Omental fat pad (tissue), 4 donors: ENCODE measurements around the gene ENTPD3. TPM values are rescaled to one million over a fixed set of nuclear protein-coding genes. Genes with fewer than 3 reads are reported as not detected.

Experiments used
- ATAC-seq: fragments of 150-250 bp; one replicate; pipeline ENCODE4 v1.9.1; 2016; ENCODE audit warnings: mild to moderate bottlenecking, moderate library complexity; ENCODE audit not compliant: low FRiP score
- DNase-seq: peaks from one replicate; pipeline ENCODE4 v3.0.0-alpha.2; 2019; ENCODE audit warnings: low spot score
- CTCF ChIP-seq, 3 donors: fragments of 450-650 bp; IDR thresholded peaks; one replicate each; pipeline ENCODE4 v1.5.1; 2016 to 2017; ENCODE audit warnings: antibody characterized with exemption in 3 of 3, mild to moderate bottlenecking in 3 of 3, moderate library complexity in 2 of 3
- total RNA-seq, 4 donors: library from RNA; depleted of rRNA; stranded (reverse); fragments of >200 nt; gene quantifications; one replicate each; pipeline ENCODE4 v1.1.0, GENCODE V29; 2016

ENTPD3 gene
- total RNA-seq, 4 donors from 2014 or later: 0.84 to 6.0 (median 1.6) TPM

GRCh38 chr3:40452057-40452456, 65.1 kb downstream of the ENTPD3 start:
- ATAC-seq (no peak), DNase-seq (no peak)
- TF ChIP-seq CTCF (IDR thresholded peaks at IDR 0.05): no peak

GRCh38 chr3:40452562-40452875, 65.5 kb downstream of the ENTPD3 start:
- ATAC-seq (no peak), DNase-seq (no peak)
- no peak for TF ChIP-seq CTCF (IDR thresholded peaks at IDR 0.05)

- DNase-seq: peak; percentile 84
- TF ChIP-seq CTCF (IDR thresholded peaks at IDR 0.05): no peak
- peak; percentile 99 for ATAC-seq
Observed at GRCh38 chr3:40452876-40453730, 66.1 kb downstream of the ENTPD3 start.

- TF ChIP-seq CTCF (IDR thresholded peaks at IDR 0.05): no peak
- ATAC-seq: no peak
- no peak for DNase-seq
Observed at GRCh38 chr3:40453933-40454332, 66.9 kb downstream of the ENTPD3 start.

- DNase-seq: no peak
- TF ChIP-seq CTCF (IDR thresholded peaks at IDR 0.05): no peak
- ATAC-seq: no peak
Observed at GRCh38 chr3:40455328-40455727, 68.3 kb downstream of the ENTPD3 start.

GRCh38 chr3:40456279-40456939, 69.4 kb downstream of the ENTPD3 start:
- no peak for TF ChIP-seq CTCF (IDR thresholded peaks at IDR 0.05)
- DNase-seq (no peak), ATAC-seq (no peak)
